ENCODE results near the gene BTAF1.

- TF ChIP-seq POLR2AphosphoS5 (IDR thresholded peaks at IDR 0.05; ENCODE audit: low read depth) (no peak), EZH2 (IDR thresholded peaks at IDR 0.05; ENCODE audit: low read depth, unreplicated experiment) (no peak), CTCF (conservative IDR thresholded peaks at IDR 0.05; ENCODE audit: low read depth in 2 of 2) (no peak), REST (IDR thresholded peaks at IDR 0.05; ENCODE audit: unreplicated experiment) (no peak)
Measured at GRCh38 chr10:91953600-91954160, 30.1 kb downstream of the BTAF1 start.

All from GM23338 (cell line).